HG03460 (cell line): ENCODE measurements around the gene LMF1.

Source experiments
- ATAC-seq: cut with Tn5 transposase; IDR thresholded peaks from one replicate; pipeline ENCODE4 v1.9.1; 2021; ENCODE audit not compliant: unreplicated experiment

The LMF1 gene

GRCh38 chr16:819336-820043 is 151.3 kb downstream of the LMF1 start:
- no peak for ATAC-seq

- ATAC-seq, result no peak
These were observed 152.2 kb downstream of the LMF1 start for GRCh38 chr16:818592-818991.

- no peak for ATAC-seq
These were observed 152.7 kb downstream of the LMF1 start for GRCh38 chr16:818132-818531.

- no peak for ATAC-seq
These were observed 153.5 kb downstream of the LMF1 start for GRCh38 chr16:817001-817906.

GRCh38 chr16:815861-816260 is 154.9 kb downstream of the LMF1 start:
- ATAC-seq, result no peak

- no peak for ATAC-seq
These were observed 155.8 kb downstream of the LMF1 start for GRCh38 chr16:814974-815373.

GRCh38 chr16:813916-814412 is 156.8 kb downstream of the LMF1 start:
- no peak for ATAC-seq

GRCh38 chr16:813204-813915 is 157.4 kb downstream of the LMF1 start:
- no peak for ATAC-seq

- no peak for ATAC-seq
These were observed 162.7 kb downstream of the LMF1 start for GRCh38 chr16:808085-808386.

- peak; percentile 90 for ATAC-seq
These were observed 163.3 kb downstream of the LMF1 start for GRCh38 chr16:807347-808084.

- no peak for ATAC-seq
These were observed 165.3 kb downstream of the LMF1 start for GRCh38 chr16:805474-805873.

- ATAC-seq, result no peak
These were observed 166.4 kb downstream of the LMF1 start for GRCh38 chr16:804193-805048.

GRCh38 chr16:803754-804080 is 167.1 kb downstream of the LMF1 start:
- no peak for ATAC-seq
